ENCODE results near the gene FNDC4.

The FNDC4 gene

DNA sequence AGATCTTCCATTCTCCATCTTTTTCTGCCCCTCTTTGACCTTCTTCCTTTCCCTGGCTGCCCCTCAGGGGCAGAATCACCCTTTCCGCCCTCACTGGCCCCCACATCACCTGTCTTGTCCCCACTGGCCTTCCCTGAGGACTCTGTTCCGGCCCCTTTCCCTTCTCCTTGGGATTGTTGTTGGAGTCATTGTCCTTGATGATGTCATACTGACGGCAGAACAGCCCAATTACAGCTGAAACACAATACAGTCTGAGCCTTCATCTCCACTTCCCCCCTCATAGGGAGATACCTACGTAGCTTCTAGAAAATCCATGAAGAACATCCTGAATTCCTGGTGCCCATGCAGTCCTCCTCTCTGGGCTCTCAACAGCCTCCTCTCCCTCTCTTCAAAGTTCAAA lies 2.4 kb downstream of the FNDC4 start:
- no peak for DNase-seq

GRCh38 chr2:27489498-27490397 lies 5.3 kb downstream of the FNDC4 start, which contains the start of gene IFT172:
IFT172 (minus strand) TSS chr2:27489743; CDS start chr2:27489653, 90 bp downstream.
- peak; percentile 100 for DNase-seq

DNA sequence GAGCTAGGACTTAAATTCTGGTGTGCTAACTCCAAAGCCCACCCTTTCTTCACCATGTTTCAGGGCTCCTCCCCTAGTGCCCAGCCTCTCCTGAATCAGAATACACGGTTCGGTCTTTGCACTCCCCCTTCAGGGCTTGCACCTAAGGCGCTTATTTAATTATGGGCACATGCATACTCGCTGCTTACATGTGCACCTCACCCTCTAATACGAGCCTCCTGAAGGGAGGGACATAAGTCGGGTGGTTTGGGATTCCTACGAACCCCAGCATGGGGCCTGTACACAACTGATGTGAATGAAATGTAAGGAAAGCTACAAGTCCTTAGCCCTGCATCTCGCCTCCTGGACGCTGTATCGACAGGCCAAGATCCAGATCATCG lies 5.9 kb downstream of the FNDC4 start:
- DNase-seq: no peak

DNA sequence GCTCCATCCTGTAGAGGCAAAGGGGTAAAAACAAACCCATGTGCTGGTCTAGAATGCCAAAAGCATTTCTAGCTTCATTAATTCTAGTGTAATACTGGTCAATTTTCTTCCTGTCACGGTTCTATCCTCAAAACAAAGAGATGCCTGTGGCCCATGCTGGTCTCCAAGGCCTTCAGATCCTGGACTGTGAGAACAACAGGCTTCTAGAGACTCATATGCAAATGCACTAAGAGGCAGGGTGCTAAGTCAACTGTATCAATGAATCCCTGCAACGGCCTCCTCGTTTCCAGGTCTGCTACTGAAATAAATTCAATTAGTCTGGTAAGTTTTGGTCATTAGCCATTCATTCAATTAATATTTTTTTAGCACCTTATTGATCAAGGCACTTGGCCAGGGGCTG lies 9.5 kb downstream of the FNDC4 start:
- no peak for DNase-seq

DNA sequence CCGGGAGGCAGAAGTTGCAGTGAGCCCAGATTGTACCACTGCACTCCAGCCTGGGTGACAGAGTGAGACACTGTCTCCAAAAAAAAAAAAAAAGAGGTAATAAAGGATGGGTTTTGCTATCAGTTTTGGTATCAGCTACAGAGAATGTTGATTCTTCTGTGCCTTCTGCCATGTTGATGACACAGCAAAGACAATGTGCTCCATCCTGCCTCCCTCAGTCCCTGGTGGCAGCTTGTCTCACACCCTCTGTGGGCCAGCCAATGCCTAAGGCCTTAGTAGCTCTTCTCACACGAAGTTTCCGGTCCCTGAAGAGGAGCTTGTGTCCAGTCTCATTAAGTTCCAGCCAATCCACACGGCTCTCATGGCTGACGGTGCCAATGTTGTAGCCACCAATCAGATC lies 23.0 kb downstream of the FNDC4 start:
- DNase-seq: no peak

DNA sequence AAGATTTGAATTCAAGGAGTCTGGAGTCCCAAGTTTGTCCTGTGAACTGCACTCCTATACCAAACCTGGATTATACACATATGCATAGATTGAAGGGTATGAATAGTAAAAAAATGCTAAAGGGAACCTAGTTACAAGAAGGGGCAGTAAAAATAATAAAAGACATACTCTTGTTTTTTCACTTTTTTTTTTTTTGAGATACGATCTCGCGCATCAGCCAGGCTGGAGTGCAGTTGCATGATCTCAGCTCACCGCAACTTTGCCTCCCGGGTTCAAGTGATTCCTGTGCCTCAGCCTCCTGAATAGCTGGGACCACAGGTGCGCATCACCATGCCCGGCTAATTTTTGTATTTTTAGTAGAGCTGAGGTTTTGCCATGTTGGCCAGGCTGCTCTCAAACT lies 30.6 kb downstream of the FNDC4 start:
- no peak for DNase-seq

DNA sequence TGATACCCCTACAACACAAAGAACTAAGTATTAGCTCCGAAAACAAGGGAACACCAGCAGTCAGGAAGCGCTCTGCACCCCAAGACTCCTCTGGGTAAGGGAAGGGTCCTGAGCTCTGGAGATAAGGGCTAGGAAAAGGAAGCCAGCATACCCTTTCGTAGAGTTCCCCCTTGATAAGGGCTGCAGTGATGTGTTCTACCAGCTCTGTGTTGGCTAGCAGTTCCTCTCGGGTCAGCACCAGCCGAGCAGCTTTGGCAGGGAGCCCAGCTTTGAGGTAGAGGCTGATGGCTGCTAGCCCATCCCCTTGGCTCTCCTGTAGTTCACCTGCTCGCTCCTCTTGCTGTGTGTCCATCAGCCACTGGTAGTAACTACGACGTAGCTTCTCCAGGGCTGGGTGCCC lies 33.9 kb downstream of the FNDC4 start:
- no peak for DNase-seq

GRCh38 chr2:27453968-27454367 lies 41.0 kb downstream of the FNDC4 start:
- no peak for DNase-seq

DNA sequence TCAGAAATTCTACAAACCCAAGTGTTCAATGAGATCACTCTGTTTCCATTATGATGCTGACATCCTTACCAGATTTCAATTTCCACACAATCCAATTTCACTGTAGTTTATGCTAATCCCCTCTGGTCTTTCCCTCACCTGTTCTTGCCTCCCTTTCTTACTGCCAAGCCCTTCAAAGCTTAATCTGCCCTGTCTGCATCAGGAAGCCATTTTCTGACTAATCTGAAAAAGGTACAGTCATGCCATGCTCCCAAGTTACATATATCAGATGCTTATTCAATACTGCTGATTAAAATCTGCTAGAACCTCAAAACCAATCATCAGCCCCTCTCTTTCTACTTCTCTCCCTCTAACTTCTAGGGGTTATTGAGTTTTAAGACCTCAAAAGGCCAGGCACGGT lies 43.9 kb downstream of the FNDC4 start:
- no peak for DNase-seq

- no peak for DNase-seq
Observed at GRCh38 chr2:27448381-27448780, 46.6 kb downstream of the FNDC4 start.

DNA sequence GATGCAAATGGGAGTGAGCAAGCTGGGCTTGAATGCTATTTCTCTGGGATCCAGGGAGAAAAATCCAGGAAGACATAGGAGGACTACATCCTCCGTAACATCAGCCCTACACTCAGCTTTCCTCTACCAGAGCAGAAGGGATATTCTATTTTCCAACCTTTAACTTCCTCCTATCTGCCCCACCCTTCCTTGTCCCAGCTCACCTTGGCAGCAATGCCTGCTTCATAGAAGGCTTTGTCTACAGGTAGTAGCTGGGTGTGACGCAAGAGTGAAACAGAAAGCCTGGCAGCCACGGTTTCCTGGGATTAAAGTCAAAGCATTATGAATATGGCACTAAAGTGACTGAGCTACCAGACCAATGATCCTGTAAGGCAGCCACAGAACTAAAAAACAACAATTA lies 48.9 kb downstream of the FNDC4 start:
- DNase-seq: no peak

GRCh38 chr2:27445615-27446014 lies 49.4 kb downstream of the FNDC4 start:
- no peak for DNase-seq

DNA sequence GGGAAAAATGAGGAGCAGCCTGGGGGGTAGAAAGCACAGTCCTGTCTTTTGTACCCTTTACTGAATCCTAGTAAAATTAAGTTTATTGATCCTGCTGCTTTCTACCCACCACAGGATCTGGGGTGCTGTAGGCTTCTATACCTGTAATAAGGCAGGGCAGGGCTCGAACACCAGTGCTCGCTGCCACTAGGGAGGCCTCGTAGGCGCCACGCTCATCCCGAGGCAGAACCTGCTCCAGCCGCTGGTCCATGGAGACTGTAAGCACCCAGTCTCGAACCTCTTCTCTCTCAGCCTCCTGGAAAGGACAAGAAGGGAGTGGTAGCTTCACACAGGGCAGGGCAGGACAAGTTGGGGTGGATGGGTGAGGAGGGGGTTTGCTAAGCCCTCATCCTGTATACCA lies 49.8 kb downstream of the FNDC4 start:
- no peak for DNase-seq

DNA sequence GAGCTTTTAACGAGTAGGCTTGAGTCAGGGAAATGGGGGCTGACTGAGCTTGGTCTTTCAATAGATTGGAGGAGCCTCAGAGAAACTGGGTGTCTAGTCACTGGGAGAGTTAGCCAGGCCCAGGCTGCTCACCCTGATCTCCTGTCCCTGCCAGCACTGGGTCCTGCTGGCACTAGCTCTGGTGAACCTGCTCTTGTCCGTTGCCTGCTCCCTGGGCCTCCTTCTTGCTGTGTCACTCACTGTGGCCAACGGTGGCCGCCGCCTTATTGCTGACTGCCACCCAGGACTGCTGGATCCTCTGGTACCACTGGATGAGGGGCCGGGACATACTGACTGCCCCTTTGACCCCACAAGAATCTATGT lies 52.1 kb downstream of the FNDC4 start:
- no peak for DNase-seq

DNA sequence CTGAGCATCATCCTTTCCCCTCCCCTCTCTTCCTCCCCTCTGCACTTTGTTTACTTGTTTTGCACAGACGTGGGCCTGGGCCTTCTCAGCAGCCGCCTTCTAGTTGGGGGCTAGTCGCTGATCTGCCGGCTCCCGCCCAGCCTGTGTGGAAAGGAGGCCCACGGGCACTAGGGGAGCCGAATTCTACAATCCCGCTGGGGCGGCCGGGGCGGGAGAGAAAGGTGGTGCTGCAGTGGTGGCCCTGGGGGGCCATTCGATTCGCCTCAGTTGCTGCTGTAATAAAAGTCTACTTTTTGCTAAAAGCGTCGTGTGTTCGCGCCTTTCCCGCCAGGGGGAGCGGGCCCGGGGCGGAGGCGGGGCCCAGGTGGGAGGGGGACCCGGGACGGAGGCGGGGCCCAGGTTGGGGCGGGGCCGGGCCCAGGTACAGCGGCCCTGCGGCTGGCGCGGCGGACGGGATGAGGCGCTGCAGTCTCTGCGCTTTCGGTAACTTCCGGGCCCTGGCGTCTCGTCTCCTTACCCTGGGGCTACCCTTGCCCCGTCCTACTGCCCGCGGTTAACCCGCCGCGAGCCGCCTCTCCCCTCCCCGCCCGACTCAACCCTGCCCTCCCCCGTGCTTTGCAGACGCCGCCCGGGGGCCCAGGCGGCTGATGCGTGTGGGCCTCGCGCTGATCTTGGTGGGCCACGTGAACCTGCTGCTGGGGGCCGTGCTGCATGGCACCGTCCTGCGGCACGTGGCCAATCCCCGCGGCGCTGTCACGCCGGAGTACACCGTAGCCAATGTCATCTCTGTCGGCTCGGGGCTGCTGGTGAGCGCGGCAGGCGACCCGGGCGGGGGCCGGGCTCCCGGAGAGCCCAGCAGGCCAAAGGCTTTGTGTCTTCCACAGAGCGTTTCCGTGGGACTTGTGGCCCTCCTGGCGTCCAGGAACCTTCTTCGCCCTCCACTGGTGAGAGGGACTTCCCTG lies 52.8 kb downstream of the FNDC4 start, which contains the start of gene KRTCAP3:
Gene KRTCAP3 (plus strand): TSS at position 424 of the 962 bp plus-strand sequence. CDS start 32 bp downstream, at position 456.
- DNase-seq: peak; percentile 55
